Gastroesophageal sphincter (tissue), 4 donors: Measurements from ENCODE around the gene NKAIN4. TPM values are rescaled to one million over a fixed set of nuclear protein-coding genes. Genes with fewer than 3 reads are reported as not detected.
"Not testable (repeated sequence)": the region's sequence is repeated elsewhere in the genome, so short reads cannot be mapped to it uniquely, and the experiment has no call there.

ENCODE experiments used
- ATAC-seq: fragments of 150-250 bp; one replicate; pipeline ENCODE4 v1.9.1; 2016; ENCODE audit warnings: mild to moderate bottlenecking, moderate library complexity
- H3K27ac ChIP-seq, 4 donors: fragments of 200-600 bp; sonication (generic) in 3 of 4; 1 replicate in 3 of 4; 2 replicates in 1 of 4; pipeline ENCODE4 v1.5.1; 2016 to 2019
- H3K27me3 ChIP-seq: fragments of 200-600 bp; sonication (generic); one replicate; pipeline ENCODE4 v1.5.1; 2019
- H3K36me3 ChIP-seq, 2 donors: fragments of 200-600 bp; sonication (generic); one replicate each; pipeline ENCODE4 v1.5.1; 2019; ENCODE audit warnings: control low read depth in 1 of 2
- H3K4me1 ChIP-seq, 3 donors: fragments of 200-600 bp; sonication (generic); 1 replicate in 2 of 3; 2 replicates in 1 of 3; pipeline ENCODE4 v1.5.1; 2016 to 2019; ENCODE audit warnings: control low read depth in 2 of 3
- H3K4me3 ChIP-seq, 2 donors: fragments of 200-600 bp; sonication (generic); one replicate each; pipeline ENCODE4 v1.5.1; 2019; ENCODE audit warnings: mild to moderate bottlenecking in 1 of 2, moderate library complexity in 1 of 2
- H3K9me3 ChIP-seq, 3 donors: fragments of 200-600 bp; sonication (generic); one replicate each; pipeline ENCODE4 v1.5.1; 2017 to 2019; ENCODE audit warnings: control low read depth in 2 of 3
- EP300 ChIP-seq: sonication (generic); formaldehyde crosslinking; IDR thresholded peaks from one replicate; pipeline ENCODE4 v1.6.1; 2017; ENCODE audit warnings: antibody characterized with exemption, mild to moderate bottlenecking
- POLR2A ChIP-seq, 2 donors: fragments of 450-650 bp; IDR thresholded peaks; one replicate each; pipeline ENCODE4 v1.6.1; 2017; ENCODE audit warnings: antibody characterized with exemption in 2 of 2, mild to moderate bottlenecking in 2 of 2, moderate library complexity in 1 of 2
- POLR2AphosphoS5 ChIP-seq: sonication (generic); formaldehyde crosslinking; IDR thresholded peaks from one replicate; pipeline ENCODE4 v1.6.1; 2017; ENCODE audit warnings: antibody characterized with exemption
- WGBS, 2 donors: methylation state at CpG; one replicate each; pipeline ENCODE4 v1.1.5; 2018; ENCODE audit warnings: low coverage in 1 of 2; 5-methylcytosine and 5-hydroxymethylcytosine counted together
- total RNA-seq, 4 donors: library from RNA; depleted of rRNA; stranded (reverse); fragments of >200 nt; gene quantifications; one replicate each; pipeline ENCODE4 v1.1.0, GENCODE V29; 2016
- TF ChIP-seq, protein P1 (sequence below), 4 experiments: fragments of 200-600 bp in 2 of 4; fragments of 450-650 bp in 2 of 4; sonication (generic) in 1 of 4; IDR thresholded peaks; one replicate each; pipeline ENCODE4 v1.5.1; 2017 to 2019; ENCODE audit warnings: antibody characterized with exemption in 4 of 4, mild to moderate bottlenecking in 2 of 4, moderate library complexity in 2 of 4

NKAIN4 gene
- total RNA-seq, 4 donors from 2014 or later = 2.3 TPM; not detected in 3

DNA sequence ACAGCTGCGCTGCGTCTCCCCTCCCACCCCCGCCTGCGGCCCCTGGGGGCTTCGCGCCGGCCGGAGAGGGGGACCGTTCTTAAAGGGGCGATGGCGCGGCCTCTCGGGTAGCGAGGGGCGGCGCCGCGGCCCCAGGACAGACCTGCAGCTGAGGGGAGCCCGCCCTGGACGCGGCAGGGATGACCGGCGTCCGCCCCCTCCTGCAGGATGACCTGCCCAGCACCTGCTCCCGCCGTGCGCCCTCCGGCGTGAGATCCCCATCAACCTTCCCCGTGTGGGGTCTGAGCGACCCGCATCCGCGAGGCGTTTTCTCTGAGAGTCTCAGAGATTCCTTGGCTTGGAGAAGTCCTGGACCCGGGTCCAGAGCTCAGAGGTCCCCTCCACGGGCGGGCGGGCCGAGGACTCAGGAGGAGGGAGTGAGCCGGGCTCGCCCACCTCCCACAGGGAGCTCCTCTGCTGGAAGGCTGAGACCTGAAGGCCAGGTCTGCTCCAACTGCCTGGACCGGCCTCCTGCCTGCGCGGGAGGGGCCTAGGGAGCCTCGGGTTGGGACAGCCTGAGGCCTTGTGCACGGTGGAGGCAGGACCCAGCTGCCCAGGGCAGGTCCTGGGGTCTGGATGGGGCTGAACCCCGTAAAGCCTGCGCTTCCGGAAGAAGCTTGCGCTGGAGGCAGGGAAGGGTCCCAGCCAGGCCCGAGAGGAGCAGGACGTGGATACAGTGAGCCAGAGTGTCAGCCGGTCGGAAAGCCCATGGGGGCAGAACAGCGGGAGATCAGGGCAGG lies 532 bp upstream of the NKAIN4 start:
- no peak for ATAC-seq
- Histone ChIP-seq H3K36me3 (no peaks in the 10 kb centered on the region), H3K4me3 (peak overlapping the region in 1 of 2 donors; percentile 49), H3K27ac (no peak overlapping the region), H3K9me3 (no peaks in the 10 kb centered on the region), H3K4me1 (peaks cover 0 to 20% (median 17%) of the 10 kb centered on the region in 3 donors), H3K27me3 (peaks cover 85% of the 10 kb centered on the region)
- WGBS, 2 donors = no CpG with 5 or more reads among the region's 56 CpGs
- TF ChIP-seq EP300 (no peak), POLR2AphosphoS5 (no peak), POLR2A (IDR thresholded peaks at IDR 0.05) (no peak)
- TF ChIP-seq, protein P1, sequence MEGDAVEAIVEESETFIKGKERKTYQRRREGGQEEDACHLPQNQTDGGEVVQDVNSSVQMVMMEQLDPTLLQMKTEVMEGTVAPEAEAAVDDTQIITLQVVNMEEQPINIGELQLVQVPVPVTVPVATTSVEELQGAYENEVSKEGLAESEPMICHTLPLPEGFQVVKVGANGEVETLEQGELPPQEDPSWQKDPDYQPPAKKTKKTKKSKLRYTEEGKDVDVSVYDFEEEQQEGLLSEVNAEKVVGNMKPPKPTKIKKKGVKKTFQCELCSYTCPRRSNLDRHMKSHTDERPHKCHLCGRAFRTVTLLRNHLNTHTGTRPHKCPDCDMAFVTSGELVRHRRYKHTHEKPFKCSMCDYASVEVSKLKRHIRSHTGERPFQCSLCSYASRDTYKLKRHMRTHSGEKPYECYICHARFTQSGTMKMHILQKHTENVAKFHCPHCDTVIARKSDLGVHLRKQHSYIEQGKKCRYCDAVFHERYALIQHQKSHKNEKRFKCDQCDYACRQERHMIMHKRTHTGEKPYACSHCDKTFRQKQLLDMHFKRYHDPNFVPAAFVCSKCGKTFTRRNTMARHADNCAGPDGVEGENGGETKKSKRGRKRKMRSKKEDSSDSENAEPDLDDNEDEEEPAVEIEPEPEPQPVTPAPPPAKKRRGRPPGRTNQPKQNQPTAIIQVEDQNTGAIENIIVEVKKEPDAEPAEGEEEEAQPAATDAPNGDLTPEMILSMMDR (IDR thresholded peaks at IDR 0.05) = no peak

DNA sequence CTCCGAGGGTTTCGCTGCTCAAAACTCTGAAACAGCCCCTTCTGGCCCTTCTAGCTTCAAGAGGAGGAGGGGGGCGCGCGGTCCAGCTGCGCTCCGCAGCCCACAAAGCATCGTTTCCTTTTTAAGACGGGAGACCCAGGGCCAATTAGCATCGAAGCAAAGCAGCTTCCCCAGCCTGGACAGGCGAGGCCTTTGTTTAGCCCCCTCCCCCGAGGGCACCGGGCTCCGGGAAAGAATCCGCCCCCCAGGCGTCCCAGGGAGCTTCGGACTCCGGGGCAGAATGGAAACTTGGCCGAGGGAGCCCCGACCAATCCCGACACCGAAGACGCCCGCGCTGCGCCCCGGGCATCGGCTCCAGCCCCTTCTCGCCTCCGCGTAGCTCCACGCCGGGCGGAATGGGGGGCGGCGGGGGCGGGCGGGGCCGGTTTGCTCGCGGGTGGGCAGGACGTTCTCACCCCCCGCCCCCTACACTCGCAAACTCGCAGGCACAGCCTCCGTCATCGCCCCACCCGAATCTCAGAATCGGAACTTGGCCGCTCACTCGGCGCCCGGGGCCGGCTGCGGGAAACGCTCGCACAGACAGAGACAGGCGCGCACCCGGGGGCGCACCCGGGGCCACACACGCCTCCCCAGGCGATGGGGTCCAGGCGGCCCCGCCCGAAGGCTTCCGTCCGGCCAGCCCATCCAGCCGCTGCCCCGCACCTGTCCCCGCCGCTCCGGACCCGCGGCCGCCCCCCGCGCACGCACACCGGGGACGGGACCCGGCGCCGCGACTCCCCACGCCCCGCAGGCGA lies 628 bp downstream of the NKAIN4 start:
- no peak for ATAC-seq
- Histone ChIP-seq H3K27ac (no peak overlapping the region), H3K9me3 (no peaks in the 10 kb centered on the region), H3K4me3 (peak overlapping the region in 1 of 2 donors; percentile 49), H3K27me3 (peaks cover 85% of the 10 kb centered on the region), H3K4me1 (peaks cover 0 to 20% (median 17%) of the 10 kb centered on the region in 3 donors), H3K36me3 (no peaks in the 10 kb centered on the region)
- TF ChIP-seq EP300 (no peak), POLR2AphosphoS5 (no peak), POLR2A (IDR thresholded peaks at IDR 0.05) (no peak)
- TF ChIP-seq, protein P1 (IDR thresholded peaks at IDR 0.05) = no peak
- no CpG with 5 or more reads among the region's 89 CpGs for WGBS, 2 donors

- TF ChIP-seq, protein P1 (IDR thresholded peaks at IDR 0.05) = no peak
- TF ChIP-seq POLR2A (IDR thresholded peaks at IDR 0.05) (no peak), EP300 (no peak), POLR2AphosphoS5 (no peak)
- H3K9me3 ChIP-seq = no peaks in the 10 kb centered on the region
- peaks cover 89% of the 10 kb centered on the region for H3K27me3 ChIP-seq
- H3K36me3 ChIP-seq = no peaks in the 10 kb centered on the region
- no peak overlapping the region for H3K27ac ChIP-seq
- peaks cover 0 to 20% (median 17%) of the 10 kb centered on the region in 3 donors for H3K4me1 ChIP-seq
- 12 to 13% methylated on average over 7 to 8 of the region's 16 CpGs for WGBS, 2 donors
- peak overlapping the region in 1 of 2 donors; percentile 49 for H3K4me3 ChIP-seq
- no peak for ATAC-seq
These were observed 1.2 kb downstream of the NKAIN4 start for GRCh38 chr20:63253065-63253437.

DNA sequence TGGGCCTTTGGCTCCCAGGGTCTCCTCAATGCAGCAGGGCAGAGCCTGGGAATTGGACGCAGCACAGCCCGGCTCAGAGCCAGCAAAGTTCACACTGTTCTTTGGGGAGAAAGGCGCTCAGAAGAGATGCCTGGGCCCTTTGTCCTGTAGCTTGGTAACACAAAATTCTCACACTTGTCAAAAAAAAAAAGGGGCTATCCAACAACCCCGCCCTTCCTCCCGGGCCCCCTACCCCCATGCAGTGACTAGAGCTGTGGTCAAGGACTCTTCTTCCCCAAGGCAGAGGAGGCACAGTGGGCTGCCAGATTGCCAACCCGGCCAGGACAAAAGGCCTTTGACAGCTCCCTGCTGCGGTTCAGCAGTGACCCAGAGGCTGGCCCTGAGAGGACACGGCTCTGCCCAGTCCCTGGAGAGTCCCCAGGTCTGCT lies 2.0 kb downstream of the NKAIN4 start:
- H3K36me3 ChIP-seq = no peaks in the 10 kb centered on the region
- H3K27me3 ChIP-seq = peaks cover 97% of the 10 kb centered on the region

DNA sequence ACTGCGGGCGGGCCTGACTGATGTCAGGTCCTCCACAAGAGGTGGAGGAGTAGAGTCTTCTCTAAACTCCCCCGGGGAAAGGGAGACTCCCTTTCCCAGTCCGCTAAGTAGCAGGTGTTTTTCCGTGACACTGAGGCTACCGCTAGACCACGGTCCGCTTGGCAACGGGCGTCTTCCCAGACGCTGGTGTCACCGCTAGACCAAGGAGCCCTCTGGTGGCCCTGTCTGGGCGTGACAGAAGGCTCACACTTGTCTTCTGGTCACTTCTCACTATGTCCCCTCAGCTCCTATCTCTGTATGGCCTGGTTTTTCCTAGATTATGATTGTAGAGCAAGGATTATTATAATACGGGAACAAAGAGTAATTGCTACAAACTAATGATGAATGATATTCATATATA lies 2.9 kb downstream of the NKAIN4 start:
- 29 to 60% methylated on average over 2 to 7 of the region's 14 CpGs for WGBS, 2 donors
- H3K27me3 ChIP-seq = peaks cover 97% of the 10 kb centered on the region

More for the DNA sequence above, 2.0 kb downstream of the NKAIN4 start:
- no peak for ATAC-seq
- Histone ChIP-seq H3K4me1 (peaks cover 0 to 20% (median 17%) of the 10 kb centered on the region in 3 donors), H3K4me3 (no peak overlapping the region), H3K27ac (no peak overlapping the region), H3K9me3 (no peaks in the 10 kb centered on the region)
- no CpG with 5 or more reads among the region's 8 CpGs for WGBS, 2 donors
- TF ChIP-seq POLR2AphosphoS5 = no peak
- TF ChIP-seq EP300 = no peak
- TF ChIP-seq, protein P1 (IDR thresholded peaks at IDR 0.05) = no peak
- TF ChIP-seq POLR2A (IDR thresholded peaks at IDR 0.05) = no peak

More for the DNA sequence above, 2.9 kb downstream of the NKAIN4 start:
- H3K9me3 ChIP-seq, H3K36me3 ChIP-seq, ATAC-seq, H3K27ac ChIP-seq, H3K4me3 ChIP-seq: not testable (repeated sequence)
- peaks cover 0 to 20% (median 17%) of the 10 kb centered on the region in 3 donors for H3K4me1 ChIP-seq
